ENCODE measurements around the gene TIAL1.
"Not testable (repeated sequence)": the region's sequence is repeated elsewhere in the genome, so short reads cannot be mapped to it uniquely, and the experiment has no call there.

TIAL1 gene

GRCh38 chr10:119634219-119634544 is 37.4 kb upstream of the TIAL1 start:
- peaks cover 0 to 9% (median 0%) of the 10 kb centered on the region in 5 donors for H3K4me1 ChIP-seq (ENCODE audit: control insufficient read depth in 5 of 5, insufficient read depth in 5 of 5, low read length in 5 of 5)
- H3K4me3 ChIP-seq (ENCODE audit: low read depth in 1 of 5, low read length in 5 of 5), result no peak overlapping the region
- no peak overlapping the region for H3K9ac ChIP-seq (ENCODE audit: low read length in 5 of 5)
- H3K36me3 ChIP-seq (ENCODE audit: control insufficient read depth in 5 of 5, insufficient read depth in 5 of 5, low read length in 5 of 5), result no peaks in the 10 kb centered on the region
- H3K27me3 ChIP-seq (ENCODE audit: control insufficient read depth in 5 of 5, insufficient read depth in 4 of 5, low read length in 5 of 5), result no peaks in the 10 kb centered on the region
- no peaks in the 10 kb centered on the region for H3K9me3 ChIP-seq (ENCODE audit: control insufficient read depth in 5 of 5, low read length in 5 of 5)
- no peak overlapping the region for H3K27ac ChIP-seq (ENCODE audit: low read depth, low read length)

GRCh38 chr10:119633538-119634218 is 36.9 kb upstream of the TIAL1 start:
- Histone ChIP-seq H3K27me3 (ENCODE audit: control insufficient read depth in 5 of 5, insufficient read depth in 4 of 5, low read length in 5 of 5) (no peaks in the 10 kb centered on the region), H3K36me3 (ENCODE audit: control insufficient read depth in 5 of 5, insufficient read depth in 5 of 5, low read length in 5 of 5) (no peaks in the 10 kb centered on the region), H3K27ac (ENCODE audit: low read depth, low read length) (no peak overlapping the region), H3K4me1 (ENCODE audit: control insufficient read depth in 5 of 5, insufficient read depth in 5 of 5, low read length in 5 of 5) (peaks cover 0 to 9% (median 0%) of the 10 kb centered on the region in 5 donors), H3K4me3 (ENCODE audit: low read depth in 1 of 5, low read length in 5 of 5) (no peak overlapping the region), H3K9ac (ENCODE audit: low read length in 5 of 5) (no peak overlapping the region), H3K9me3 (ENCODE audit: control insufficient read depth in 5 of 5, low read length in 5 of 5) (no peaks in the 10 kb centered on the region)

GRCh38 chr10:119630300-119630699 is 33.5 kb upstream of the TIAL1 start:
- no peak overlapping the region for H3K27ac ChIP-seq (ENCODE audit: low read depth, low read length)
- H3K27me3 ChIP-seq (ENCODE audit: control insufficient read depth in 5 of 5, insufficient read depth in 4 of 5, low read length in 5 of 5), result no peaks in the 10 kb centered on the region
- H3K4me3 ChIP-seq (ENCODE audit: low read depth in 1 of 5, low read length in 5 of 5), result no peak overlapping the region
- no peak overlapping the region for H3K9ac ChIP-seq (ENCODE audit: low read length in 5 of 5)
- H3K9me3 ChIP-seq (ENCODE audit: control insufficient read depth in 5 of 5, low read length in 5 of 5), result no peaks in the 10 kb centered on the region
- no peaks in the 10 kb centered on the region for H3K36me3 ChIP-seq (ENCODE audit: control insufficient read depth in 5 of 5, insufficient read depth in 5 of 5, low read length in 5 of 5)
- H3K4me1 ChIP-seq (ENCODE audit: control insufficient read depth in 5 of 5, insufficient read depth in 5 of 5, low read length in 5 of 5), result peaks cover 0 to 9% (median 0%) of the 10 kb centered on the region in 5 donors

- no peak overlapping the region for H3K9ac ChIP-seq (ENCODE audit: low read length in 5 of 5)
- H3K4me1 ChIP-seq (ENCODE audit: control insufficient read depth in 5 of 5, insufficient read depth in 5 of 5, low read length in 5 of 5), result peaks cover 0 to 6% (median 0%) of the 10 kb centered on the region in 5 donors
- no peaks in the 10 kb centered on the region for H3K9me3 ChIP-seq (ENCODE audit: control insufficient read depth in 5 of 5, low read length in 5 of 5)
Observed at GRCh38 chr10:119625570-119626280, 29.0 kb upstream of the TIAL1 start.

GRCh38 chr10:119621078-119621384 is 24.3 kb upstream of the TIAL1 start:
- peaks cover 5 to 35% (median 15%) of the 10 kb centered on the region in 5 donors for H3K4me1 ChIP-seq (ENCODE audit: control insufficient read depth in 5 of 5, insufficient read depth in 5 of 5, low read length in 5 of 5)
- no peak overlapping the region for H3K4me3 ChIP-seq (ENCODE audit: low read depth in 1 of 5, low read length in 5 of 5)
- H3K9me3 ChIP-seq (ENCODE audit: control insufficient read depth in 5 of 5, low read length in 5 of 5), result no peaks in the 10 kb centered on the region
- H3K36me3 ChIP-seq (ENCODE audit: control insufficient read depth in 5 of 5, insufficient read depth in 5 of 5, low read length in 5 of 5), result no peaks in the 10 kb centered on the region
- no peaks in the 10 kb centered on the region for H3K27me3 ChIP-seq (ENCODE audit: control insufficient read depth in 5 of 5, insufficient read depth in 4 of 5, low read length in 5 of 5)
- no peak overlapping the region for H3K27ac ChIP-seq (ENCODE audit: low read depth, low read length)
- no peak overlapping the region for H3K9ac ChIP-seq (ENCODE audit: low read length in 5 of 5)

More at GRCh38 chr10:119625570-119626280, 29.0 kb upstream of the TIAL1 start:
- no peak overlapping the region for H3K27ac ChIP-seq (ENCODE audit: low read depth, low read length)
- H3K4me3 ChIP-seq (ENCODE audit: low read depth in 1 of 5, low read length in 5 of 5), result no peak overlapping the region
- H3K27me3 ChIP-seq (ENCODE audit: control insufficient read depth in 5 of 5, insufficient read depth in 4 of 5, low read length in 5 of 5), result no peaks in the 10 kb centered on the region
- no peaks in the 10 kb centered on the region for H3K36me3 ChIP-seq (ENCODE audit: control insufficient read depth in 5 of 5, insufficient read depth in 5 of 5, low read length in 5 of 5)

- Histone ChIP-seq H3K4me1 (ENCODE audit: control insufficient read depth in 5 of 5, insufficient read depth in 5 of 5, low read length in 5 of 5) (peaks cover 5 to 35% (median 15%) of the 10 kb centered on the region in 5 donors), H3K27ac (ENCODE audit: low read depth, low read length) (no peak overlapping the region), H3K27me3 (ENCODE audit: control insufficient read depth in 5 of 5, insufficient read depth in 4 of 5, low read length in 5 of 5) (no peaks in the 10 kb centered on the region), H3K9me3 (ENCODE audit: control insufficient read depth in 5 of 5, low read length in 5 of 5) (no peaks in the 10 kb centered on the region), H3K4me3 (ENCODE audit: low read depth in 1 of 5, low read length in 5 of 5) (no peak overlapping the region), H3K9ac (ENCODE audit: low read length in 5 of 5) (no peak overlapping the region), H3K36me3 (ENCODE audit: control insufficient read depth in 5 of 5, insufficient read depth in 5 of 5, low read length in 5 of 5) (no peaks in the 10 kb centered on the region)
Observed at GRCh38 chr10:119620241-119621077, 23.7 kb upstream of the TIAL1 start.

- H3K4me1 ChIP-seq (ENCODE audit: control insufficient read depth in 5 of 5, insufficient read depth in 5 of 5, low read length in 5 of 5), result peaks cover 5 to 35% (median 15%) of the 10 kb centered on the region in 5 donors
- not testable (repeated sequence) for H3K27ac ChIP-seq (ENCODE audit: low read depth, low read length); H3K27me3 ChIP-seq (ENCODE audit: control insufficient read depth in 5 of 5, insufficient read depth in 4 of 5, low read length in 5 of 5); H3K36me3 ChIP-seq (ENCODE audit: control insufficient read depth in 5 of 5, insufficient read depth in 5 of 5, low read length in 5 of 5); H3K9ac ChIP-seq (ENCODE audit: low read length in 5 of 5); H3K9me3 ChIP-seq (ENCODE audit: control insufficient read depth in 5 of 5, low read length in 5 of 5); H3K4me3 ChIP-seq (ENCODE audit: low read depth in 1 of 5, low read length in 5 of 5)
Observed at GRCh38 chr10:119619811-119620210, 23.0 kb upstream of the TIAL1 start.

GRCh38 chr10:119619215-119619614 is 22.5 kb upstream of the TIAL1 start:
- peaks cover 5 to 35% (median 15%) of the 10 kb centered on the region in 5 donors for H3K4me1 ChIP-seq (ENCODE audit: control insufficient read depth in 5 of 5, insufficient read depth in 5 of 5, low read length in 5 of 5)
- H3K36me3 ChIP-seq (ENCODE audit: control insufficient read depth in 5 of 5, insufficient read depth in 5 of 5, low read length in 5 of 5), result no peaks in the 10 kb centered on the region
- H3K4me3 ChIP-seq (ENCODE audit: low read depth in 1 of 5, low read length in 5 of 5), result no peak overlapping the region
- H3K9ac ChIP-seq (ENCODE audit: low read length in 5 of 5), result no peak overlapping the region
- H3K27me3 ChIP-seq (ENCODE audit: control insufficient read depth in 5 of 5, insufficient read depth in 4 of 5, low read length in 5 of 5), result no peaks in the 10 kb centered on the region
- H3K27ac ChIP-seq (ENCODE audit: low read depth, low read length), result no peak overlapping the region
- H3K9me3 ChIP-seq (ENCODE audit: control insufficient read depth in 5 of 5, low read length in 5 of 5), result no peaks in the 10 kb centered on the region

- Histone ChIP-seq H3K9me3 (ENCODE audit: control insufficient read depth in 5 of 5, low read length in 5 of 5) (no peaks in the 10 kb centered on the region), H3K27ac (ENCODE audit: low read depth, low read length) (no peak overlapping the region), H3K36me3 (ENCODE audit: control insufficient read depth in 5 of 5, insufficient read depth in 5 of 5, low read length in 5 of 5) (no peaks in the 10 kb centered on the region), H3K9ac (ENCODE audit: low read length in 5 of 5) (no peak overlapping the region), H3K27me3 (ENCODE audit: control insufficient read depth in 5 of 5, insufficient read depth in 4 of 5, low read length in 5 of 5) (no peaks in the 10 kb centered on the region), H3K4me1 (ENCODE audit: control insufficient read depth in 5 of 5, insufficient read depth in 5 of 5, low read length in 5 of 5) (peaks cover 5 to 35% (median 15%) of the 10 kb centered on the region in 5 donors), H3K4me3 (ENCODE audit: low read depth in 1 of 5, low read length in 5 of 5) (no peak overlapping the region)
Observed at GRCh38 chr10:119616882-119617570, 20.3 kb upstream of the TIAL1 start.

All from subcutaneous abdominal adipose tissue (tissue), 5 donors.